ENCODE results near the gene ELAPOR2.
"Not testable (repeated sequence)": the region's sequence is repeated elsewhere in the genome, so short reads cannot be mapped to it uniquely, and the experiment has no call there.

Gene ELAPOR2

GRCh38 chr7:87059525-87060287 is at the start of gene ELAPOR2:
Gene ELAPOR2 (minus strand): TSS chr7:87059654. CDS start chr7:87059513, 141 bp downstream.
- peak; percentile 40 for DNase-seq (ENCODE audit: low read depth)

- no peak for DNase-seq (ENCODE audit: low read depth)
Measured at GRCh38 chr7:87107949-87108776, 48.7 kb upstream of the ELAPOR2 start.

GRCh38 chr7:87106974-87107612 is 47.6 kb upstream of the ELAPOR2 start:
- no peak for DNase-seq (ENCODE audit: low read depth)

- DNase-seq (ENCODE audit: low read depth), result no peak
Measured at GRCh38 chr7:87105401-87105800, 45.9 kb upstream of the ELAPOR2 start.

GRCh38 chr7:87100326-87100725 is 40.9 kb upstream of the ELAPOR2 start:
- DNase-seq (ENCODE audit: low read depth), result peak; percentile 31

- DNase-seq (ENCODE audit: low read depth), result not testable (repeated sequence)
Measured at GRCh38 chr7:87097375-87097774, 37.9 kb upstream of the ELAPOR2 start.

- DNase-seq (ENCODE audit: low read depth), result no peak
Measured at GRCh38 chr7:87094322-87094721, 34.9 kb upstream of the ELAPOR2 start.

GRCh38 chr7:87092568-87093091 is 33.2 kb upstream of the ELAPOR2 start:
- DNase-seq (ENCODE audit: low read depth), result no peak

- no peak for DNase-seq (ENCODE audit: low read depth)
Measured at GRCh38 chr7:87091487-87092066, 32.1 kb upstream of the ELAPOR2 start.

- no peak for DNase-seq (ENCODE audit: low read depth)
Measured at GRCh38 chr7:87083865-87084519, 24.5 kb upstream of the ELAPOR2 start.

GRCh38 chr7:87082675-87083074 is 23.2 kb upstream of the ELAPOR2 start:
- DNase-seq (ENCODE audit: low read depth), result no peak

GRCh38 chr7:87075671-87076404 is 16.4 kb upstream of the ELAPOR2 start:
- no peak for DNase-seq (ENCODE audit: low read depth)

GRCh38 chr7:87067788-87068187 is 8.3 kb upstream of the ELAPOR2 start:
- no peak for DNase-seq (ENCODE audit: low read depth)

GRCh38 chr7:87060288-87060537 is 759 bp upstream of the ELAPOR2 start:
- DNase-seq (ENCODE audit: low read depth), result no peak

GRCh38 chr7:87058744-87059524 is 520 bp downstream of the ELAPOR2 start:
- DNase-seq (ENCODE audit: low read depth), result no peak

GRCh38 chr7:87057210-87057609 is 2.2 kb downstream of the ELAPOR2 start:
- DNase-seq (ENCODE audit: low read depth), result no peak

- DNase-seq (ENCODE audit: low read depth), result no peak
Measured at GRCh38 chr7:87056346-87056745, 3.1 kb downstream of the ELAPOR2 start.

- DNase-seq (ENCODE audit: low read depth), result no peak
Measured at GRCh38 chr7:87048839-87049238, 10.6 kb downstream of the ELAPOR2 start.

GRCh38 chr7:87046456-87046855 is 13.0 kb downstream of the ELAPOR2 start:
- no peak for DNase-seq (ENCODE audit: low read depth)

GRCh38 chr7:87044713-87045112 is 14.7 kb downstream of the ELAPOR2 start:
- DNase-seq (ENCODE audit: low read depth), result not testable (repeated sequence)

Data from ELR (cell line).